ENCODE data around the gene PPIL6.

The PPIL6 gene

GRCh38 chr6:109388265-109388664 is 52.2 kb downstream of the PPIL6 start:
- DNase-seq: no peak
- Histone ChIP-seq H3K9me3 (ENCODE audit: severe bottlenecking) (no peaks in the 10 kb centered on the region), H3K36me3 (no peaks in the 10 kb centered on the region), H3K27ac (no peak overlapping the region), H3K4me3 (ENCODE audit: low read depth, low read length) (no peak overlapping the region), H3K27me3 (ENCODE audit: insufficient read depth, low read depth, severe bottlenecking) (no peaks in the 10 kb centered on the region)
- TF ChIP-seq CTCF (IDR thresholded peaks at IDR 0.05; ENCODE audit: low read depth, low read length): no peak

- no peak for TF ChIP-seq CTCF (IDR thresholded peaks at IDR 0.05; ENCODE audit: low read depth, low read length)
Observed at GRCh38 chr6:109383438-109383940, 56.9 kb downstream of the PPIL6 start.

GRCh38 chr6:109382576-109383437 is 57.6 kb downstream of the PPIL6 start:
- peak; percentile 92 for DNase-seq
- peak overlapping the region; percentile 98 for H3K27ac ChIP-seq
- H3K27me3 ChIP-seq (ENCODE audit: insufficient read depth, low read depth, severe bottlenecking): no peaks in the 10 kb centered on the region
- peaks cover 13% of the 10 kb centered on the region for H3K36me3 ChIP-seq
- H3K4me3 ChIP-seq (ENCODE audit: low read depth, low read length): peak overlapping the region; percentile 97
- H3K9me3 ChIP-seq (ENCODE audit: severe bottlenecking): no peaks in the 10 kb centered on the region
- peak; percentile 36; the same call in 1 of the 2 replicates for TF ChIP-seq CTCF (IDR thresholded peaks at IDR 0.05; ENCODE audit: low read depth, low read length)

More at GRCh38 chr6:109383438-109383940, 56.9 kb downstream of the PPIL6 start:
- Histone ChIP-seq H3K9me3 (ENCODE audit: severe bottlenecking) (no peaks in the 10 kb centered on the region), H3K27me3 (ENCODE audit: insufficient read depth, low read depth, severe bottlenecking) (no peaks in the 10 kb centered on the region), H3K36me3 (peaks cover 7% of the 10 kb centered on the region), H3K27ac (peak overlapping the region; percentile 98; the same call in 1 of the 2 replicates), H3K4me3 (ENCODE audit: low read depth, low read length) (peak overlapping the region; percentile 97)
- no peak for DNase-seq

GRCh38 chr6:109381747-109382575 is 58.5 kb downstream of the PPIL6 start, which contains the start of gene CD164:
Gene CD164 (minus strand): TSS chr6:109382467. CDS start chr6:109382378, 89 bp downstream.
- TF ChIP-seq CTCF (IDR thresholded peaks at IDR 0.05; ENCODE audit: low read depth, low read length): no peak
- Histone ChIP-seq H3K27ac (peak within 1 kb of the TSS; percentile 98), H3K36me3 (peaks cover 21% of the 10 kb centered on the region), H3K4me3 (ENCODE audit: low read depth, low read length) (peak within 1 kb of the TSS; percentile 97), H3K27me3 (ENCODE audit: insufficient read depth, low read depth, severe bottlenecking) (no peaks in the 10 kb centered on the region), H3K9me3 (ENCODE audit: severe bottlenecking) (no peaks in the 10 kb centered on the region)
- DNase-seq: peak; percentile 95

- peaks cover 29% of the 10 kb centered on the region for H3K36me3 ChIP-seq
- DNase-seq: no peak
- TF ChIP-seq CTCF (IDR thresholded peaks at IDR 0.05; ENCODE audit: low read depth, low read length): no peak
- peak overlapping the region; percentile 97 for H3K4me3 ChIP-seq (ENCODE audit: low read depth, low read length)
- H3K27me3 ChIP-seq (ENCODE audit: insufficient read depth, low read depth, severe bottlenecking): no peaks in the 10 kb centered on the region
- H3K27ac ChIP-seq: peak overlapping the region; percentile 98
- no peaks in the 10 kb centered on the region for H3K9me3 ChIP-seq (ENCODE audit: severe bottlenecking)
Observed at GRCh38 chr6:109381061-109381746, 59.2 kb downstream of the PPIL6 start.
